LHCN-M2 (cell line): ENCODE data around the gene DCUN1D3. TPM values are rescaled to one million over a fixed set of nuclear protein-coding genes. Genes with fewer than 3 reads are reported as not detected.
A peak's percentile ranks its signal among the peaks of the same experiment; 100 is the strongest.
"Not testable (repeated sequence)": the region's sequence is repeated elsewhere in the genome, so short reads cannot be mapped to it uniquely, and the experiment has no call there.

Experiments used
- DNase-seq: peaks from one replicate; pipeline ENCODE4 v3.0.0-alpha.2; 2012; ENCODE audit warnings: low read depth
- total RNA-seq: library from RNA; depleted of rRNA; stranded (reverse); fragments of >200 nt; gene quantifications from 2 replicates; pipeline ENCODE4 v1.2.3, GENCODE V29; 2014; rRNA removed

The DCUN1D3 gene
- total RNA-seq, 1 experiment from 2014 or later = 30.0 TPM

DNA sequence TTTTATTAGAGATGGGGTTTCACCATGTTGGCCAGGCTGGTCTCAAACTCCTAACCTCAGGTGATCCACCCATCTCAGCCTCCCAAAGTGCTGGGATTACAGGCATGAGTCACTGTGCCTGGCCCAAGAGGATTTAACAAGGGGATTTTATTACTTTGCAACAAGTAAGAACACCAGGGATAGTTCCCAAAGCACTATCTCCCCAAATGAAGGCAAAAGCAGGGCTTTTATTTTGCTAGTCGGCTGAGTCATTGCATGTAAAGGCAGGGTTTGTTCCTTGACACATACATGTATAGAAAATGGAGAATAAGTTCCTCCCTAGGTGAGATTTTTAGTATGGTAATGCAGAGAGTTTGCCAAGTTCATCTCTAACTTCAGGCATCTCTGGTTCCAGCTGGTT, 69.8 kb downstream of the DCUN1D3 start:
- no peak for DNase-seq

- DNase-seq = no peak
These were observed 70.6 kb downstream of the DCUN1D3 start for GRCh38 chr16:20829536-20829935.

- DNase-seq = no peak
These were observed 74.1 kb downstream of the DCUN1D3 start for GRCh38 chr16:20826039-20826566.

GRCh38 chr16:20822521-20823325, 77.4 kb downstream of the DCUN1D3 start:
- DNase-seq = no peak

- no peak for DNase-seq
These were observed 78.5 kb downstream of the DCUN1D3 start for GRCh38 chr16:20821682-20822081.

- DNase-seq = no peak
These were observed 81.1 kb downstream of the DCUN1D3 start for GRCh38 chr16:20818929-20819585.

- peak; percentile 20 for DNase-seq
These were observed 85.4 kb downstream of the DCUN1D3 start for GRCh38 chr16:20814784-20815183.

GRCh38 chr16:20812510-20812909, 87.6 kb downstream of the DCUN1D3 start:
- DNase-seq = no peak

GRCh38 chr16:20811889-20812439, 88.2 kb downstream of the DCUN1D3 start:
- no peak for DNase-seq

- no peak for DNase-seq
These were observed 92.3 kb downstream of the DCUN1D3 start for GRCh38 chr16:20807862-20808261.

GRCh38 chr16:20806168-20807050, 93.7 kb downstream of the DCUN1D3 start, which contains the start of the genes ERI2 and REXO5:
ERI2 (minus strand) TSS chr16:20806472; CDS start chr16:20806430, 42 bp downstream.
REXO5 (plus strand) TSS chr16:20806527; CDS start chr16:20806954, 427 bp downstream.
- peak; percentile 96 for DNase-seq

DNA sequence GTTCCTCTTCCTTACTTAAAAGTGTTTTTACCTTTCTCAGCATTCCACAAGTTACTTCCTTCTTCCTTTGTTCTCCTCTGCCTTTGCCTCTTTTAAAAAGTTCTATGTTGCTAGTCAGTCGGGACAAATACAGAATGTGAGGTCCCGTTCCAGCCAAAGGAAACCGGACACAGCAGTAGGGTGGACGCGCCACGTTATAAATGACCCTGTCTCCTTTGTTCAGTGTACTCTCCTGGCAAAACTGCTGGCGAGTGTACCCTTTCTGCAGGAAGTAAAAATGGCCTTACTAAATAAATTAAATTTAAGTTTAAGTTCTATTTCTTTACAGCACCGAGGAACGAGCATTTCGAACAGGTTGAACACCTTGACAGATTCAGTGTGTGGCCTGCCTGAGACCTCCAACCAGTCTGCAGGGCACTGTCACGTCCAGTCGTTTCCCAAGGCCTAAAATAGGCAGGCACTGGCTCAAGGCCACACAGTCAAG, 94.4 kb downstream of the DCUN1D3 start:
- DNase-seq = not testable (repeated sequence)

Other genes starting within 250 kb of the DCUN1D3 start
- not detected in 2 replicates for gene ACSM1, start 202.7 kb downstream of the DCUN1D3 start, total RNA-seq
- gene THUMPD1, start 158.5 kb downstream of the DCUN1D3 start, total RNA-seq = 45.8 and 59.9 TPM in 2 replicates
- 0.77 TPM in 1 of 2 replicates, not detected in the other for gene ACSM3, start 136.3 kb downstream of the DCUN1D3 start, total RNA-seq
- 41.1 and 43.5 TPM in 2 replicates for gene ERI2, start 93.9 kb downstream of the DCUN1D3 start, total RNA-seq
- gene REXO5, start 93.8 kb downstream of the DCUN1D3 start, total RNA-seq = 29.4 and 33.5 TPM in 2 replicates
- 80.2 and 87.4 TPM in 2 replicates for gene LYRM1, start 413 bp upstream of the DCUN1D3 start, total RNA-seq